Omental fat pad (tissue), 4 donors: Measurements from ENCODE around the gene CRYBA4. TPM values are rescaled to one million over a fixed set of nuclear protein-coding genes. Genes with fewer than 3 reads are reported as not detected.

Experiments used
- ATAC-seq: fragments of 150-250 bp; one replicate; pipeline ENCODE4 v1.9.1; 2016; ENCODE audit warnings: mild to moderate bottlenecking, moderate library complexity; ENCODE audit not compliant: low FRiP score
- DNase-seq: peaks from one replicate; pipeline ENCODE4 v3.0.0-alpha.2; 2019; ENCODE audit warnings: low spot score
- CTCF ChIP-seq, 3 donors: fragments of 450-650 bp; IDR thresholded peaks; one replicate each; pipeline ENCODE4 v1.5.1; 2016 to 2017; ENCODE audit warnings: antibody characterized with exemption in 3 of 3, mild to moderate bottlenecking in 3 of 3, moderate library complexity in 2 of 3
- small RNA-seq: library from RNA; depleted of rRNA; stranded (forward); fragments of <200 nt; gene quantifications from one replicate; pipeline ENCODE3, GENCODE V24; 2016
- total RNA-seq, 4 donors: library from RNA; depleted of rRNA; stranded (reverse); fragments of >200 nt; gene quantifications; one replicate each; pipeline ENCODE4 v1.1.0, GENCODE V29; 2016

The CRYBA4 gene
- total RNA-seq, 4 donors from 2014 or later, result not detected

DNA sequence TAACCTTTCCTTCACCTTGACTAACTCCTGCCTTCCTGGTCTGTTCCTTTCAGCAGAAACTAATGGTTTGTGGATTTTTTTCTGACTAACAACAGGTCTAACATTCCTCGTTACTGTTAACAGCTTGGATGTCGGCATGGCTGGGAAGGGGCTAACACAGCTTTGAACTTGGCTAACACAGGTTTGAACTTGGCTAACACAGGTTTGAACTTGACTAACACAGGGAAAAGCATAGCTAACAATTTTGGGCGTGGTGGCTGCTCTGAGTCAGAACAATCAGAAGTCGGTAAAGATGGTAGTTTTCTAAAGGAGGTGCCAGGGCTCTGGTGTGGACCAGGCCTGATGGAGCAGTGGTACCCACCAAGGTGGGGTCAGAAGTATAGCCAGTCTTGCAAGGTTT, 51.7 kb downstream of the CRYBA4 start:
- no peak for TF ChIP-seq CTCF (IDR thresholded peaks at IDR 0.05)
- ATAC-seq (no peak), DNase-seq (no peak)

GRCh38 chr22:26674211-26675190, 52.7 kb downstream of the CRYBA4 start:
- TF ChIP-seq CTCF (IDR thresholded peaks at IDR 0.05), result no peak
- ATAC-seq, result no peak

GRCh38 chr22:26675687-26676268, 54.0 kb downstream of the CRYBA4 start:
- DNase-seq (no peak), ATAC-seq (no peak)
- TF ChIP-seq CTCF (IDR thresholded peaks at IDR 0.05), result no peak

More at GRCh38 chr22:26674211-26675190, 52.7 kb downstream of the CRYBA4 start:
- no peak for DNase-seq

DNA sequence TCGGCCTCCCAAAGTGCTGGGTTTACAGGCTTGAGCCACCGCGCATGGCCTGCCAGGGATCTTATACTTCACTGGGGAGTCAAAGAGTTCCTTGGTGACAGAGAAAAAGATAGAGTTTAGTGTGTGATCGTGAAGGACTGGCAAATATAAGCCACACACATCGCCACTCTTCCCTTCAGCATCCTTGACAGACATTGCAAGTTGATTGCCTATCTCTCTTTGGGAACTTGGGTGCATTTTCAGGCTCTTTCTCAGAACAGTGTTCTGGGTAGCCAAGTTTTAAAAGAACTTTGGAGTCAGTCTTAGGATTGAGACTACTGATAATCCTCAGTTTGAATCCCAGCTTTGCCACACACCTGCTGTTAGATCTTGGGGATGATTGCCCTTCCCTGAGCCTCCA, 55.5 kb downstream of the CRYBA4 start:
- no peak for TF ChIP-seq CTCF (IDR thresholded peaks at IDR 0.05)
- no peak for ATAC-seq

GRCh38 chr22:26679003-26679629, 57.4 kb downstream of the CRYBA4 start:
- ATAC-seq, result peak; percentile 56
- peak in 1 of 3 donors; percentile 2 for TF ChIP-seq CTCF (IDR thresholded peaks at IDR 0.05)
- DNase-seq, result peak; percentile 56

More for the DNA sequence above, 55.5 kb downstream of the CRYBA4 start:
- DNase-seq, result no peak

Small RNA genes lying within 50 kb of the gene (small RNA-seq; reads per million reads assigned to genes)
- gene RF01874, result not detected

Other genes starting within 250 kb of the CRYBA4 start
- gene ASPHD2, start 192.7 kb upstream of the CRYBA4 start, total RNA-seq, result 1 to 10 TPM in 2 of 4 donors, under 1 TPM in 2; 0.32 to 2.0 (median 0.95) TPM
- gene HPS4, start 138.2 kb upstream of the CRYBA4 start, total RNA-seq, result 10 to 100 TPM; 14.3 to 40.5 (median 24.2) TPM
- 10 to 100 TPM in 3 of 4 donors, 1 to 10 TPM in 1; 9.8 to 22.1 (median 13.0) TPM for gene SRRD, start 138.1 kb upstream of the CRYBA4 start, total RNA-seq
- gene TFIP11, start 109.5 kb upstream of the CRYBA4 start, total RNA-seq, result 10 to 100 TPM; 14.8 to 39.1 (median 20.2) TPM
- gene TPST2, start 31.8 kb upstream of the CRYBA4 start, total RNA-seq, result 100 to 1,000 TPM in 1 of 4 donors, 10 to 100 TPM in 3; 39.5 to 101 (median 73.3) TPM
- 1 to 10 TPM in 3 of 4 donors, under 1 TPM in 1; 0.96 to 2.2 (median 1.9) TPM for gene CRYBB1, start 3.9 kb upstream of the CRYBA4 start, total RNA-seq
- 1 to 10 TPM; 2.0 to 3.0 (median 2.4) TPM for gene MIAT, start 35.6 kb downstream of the CRYBA4 start, total RNA-seq